HCT116 (cell line): ENCODE data around the gene ZBTB7C. TPM values are rescaled to one million over a fixed set of nuclear protein-coding genes. Genes with fewer than 3 reads are reported as not detected.

Experiments used
- ATAC-seq: fragments of 200-7000 bp; cut with Tn5 transposase; 2 replicates; pipeline ENCODE4 v1.9.1; 2020; ENCODE audit warnings: mild to moderate bottlenecking, moderate library complexity
- BruUV-seq: library from RNA; stranded (reverse); fragments of 400-500 nt; replicated peaks from 2 replicates; lab custom pipeline; 2021; lab: Mats Ljungman, UMichigan
- CTCF ChIA-PET: fragments of 300-600 bp; sonication (Branson Sonifier 250); formaldehyde crosslinking; loops from one replicate; lab custom pipeline; 2021; ENCODE audit warnings: antibody characterized with exemption; lab: Charles Lee
- POLR2A ChIA-PET: fragments of 300-600, 350-600 bp; sonication (Branson Sonifier 250); formaldehyde crosslinking; loops from one replicate; lab custom pipeline; 2021; ENCODE audit warnings: antibody characterized with exemption; lab: Charles Lee
- RAD21 ChIA-PET, 2 experiments: fragments of 300-600 bp; sonication (Branson Sonifier 250); formaldehyde crosslinking; loops; one replicate each; lab custom pipeline; 2023; ENCODE audit warnings: low total read pairs in 2 of 2; ENCODE audit not compliant: uncharacterized antibody in 2 of 2, unreplicated experiment in 2 of 2, low non-redundant PET in 1 of 2; lab: Charles Lee
- DNase-seq: peaks from one replicate; pipeline ENCODE4 v3.0.0-alpha.2; 2010; ENCODE audit warnings: low read depth, low spot score
- H2AFZ ChIP-seq: fragments of 200-600 bp; shearing (Covaris generic), sonication (generic); 2 replicates; pipeline ENCODE4 v1.6.1; 2017; ENCODE audit warnings: low read depth, mixed run types, mixed read lengths, antibody characterized with exemption, low read length; ENCODE audit not compliant: poor library complexity, severe bottlenecking
- H3K27ac ChIP-seq: 2 replicates; pipeline ENCODE4 v1.5.1; 2012; ENCODE audit warnings: low read depth, low read length
- H3K27me3 ChIP-seq: fragments of 200-600 bp; sonication (generic); 2 replicates; pipeline ENCODE4 v1.6.1; 2016; ENCODE audit warnings: mixed run types, low read length, mixed read lengths; ENCODE audit not compliant: insufficient read depth
- H3K36me3 ChIP-seq, 2 experiments: fragments of 200-500 bp in 1 of 2; fragments of 200-600 bp in 1 of 2; sonication (Bioruptor generic) in 1 of 2; sonication (generic) in 1 of 2; 2 replicates each; pipeline versions ENCODE4 v1.5.1 to v1.6.1; 2014 to 2016; ENCODE audit warnings: low read length in 2 of 2, inconsistent platforms in 1 of 2, mixed read lengths in 1 of 2, mixed run types in 1 of 2; ENCODE audit not compliant: insufficient read depth in 2 of 2, control insufficient read depth in 1 of 2
- H3K4me1 ChIP-seq, 2 experiments: fragments of 200-600 bp in 1 of 2; sonication (generic) in 1 of 2; 2 replicates each; pipeline versions ENCODE4 v1.5.1 to v1.6.1; 2012 to 2017; ENCODE audit warnings: low read length in 2 of 2, inconsistent platforms in 1 of 2, mild to moderate bottlenecking in 1 of 2, mixed read lengths in 1 of 2, mixed run types in 1 of 2, moderate library complexity in 1 of 2; ENCODE audit not compliant: insufficient read depth in 2 of 2, control insufficient read depth in 1 of 2
- H3K4me2 ChIP-seq: fragments of 200-600 bp; sonication (generic); 2 replicates; pipeline ENCODE4 v1.6.1; 2017; ENCODE audit warnings: mixed run types, low read length, mixed read lengths
- H3K4me3 ChIP-seq, 2 experiments: fragments of 200-600 bp in 1 of 2; sonication (generic) in 1 of 2; replicated peaks in 1 of 2; 2 replicates each; pipeline ENCODE4 v1.5.1; 2011 to 2016; ENCODE audit warnings: low read length in 2 of 2, control low read depth in 1 of 2, low read depth in 1 of 2, mild to moderate bottlenecking in 1 of 2, mixed read lengths in 1 of 2, mixed run types in 1 of 2
- H3K79me2 ChIP-seq: fragments of 200-600 bp; sonication (generic); 2 replicates; pipeline ENCODE4 v1.6.1; 2017; ENCODE audit warnings: mild to moderate bottlenecking, mixed run types, low read length, moderate library complexity, mixed read lengths; ENCODE audit not compliant: insufficient read depth
- H3K9ac ChIP-seq: fragments of 200-600 bp; sonication (generic); 2 replicates; pipeline ENCODE4 v1.6.1; 2016; ENCODE audit warnings: low read length, mixed read lengths
- H3K9me2 ChIP-seq: fragments of 200-600 bp; sonication (generic), shearing (Covaris generic); 2 replicates; pipeline ENCODE4 v1.6.1; 2017; ENCODE audit warnings: mixed run types, mild to moderate bottlenecking, moderate library complexity; ENCODE audit not compliant: insufficient read depth
- H3K9me3 ChIP-seq, 2 experiments: fragments of 200-500 bp in 1 of 2; fragments of 200-600 bp in 1 of 2; sonication (Bioruptor generic) in 1 of 2; sonication (generic) in 1 of 2; 2 replicates each; pipeline ENCODE4 v1.6.1; 2014 to 2017; ENCODE audit warnings: low read length in 2 of 2, mixed read lengths in 2 of 2, inconsistent platforms in 1 of 2, low read depth in 1 of 2, mild to moderate bottlenecking in 1 of 2, mixed run types in 1 of 2, moderate library complexity in 1 of 2; ENCODE audit not compliant: control insufficient read depth in 1 of 2, insufficient read depth in 1 of 2
- H4K20me1 ChIP-seq: fragments of 200-600 bp; sonication (generic), shearing (Covaris generic); 2 replicates; pipeline ENCODE4 v1.6.1; 2017; ENCODE audit warnings: mixed run types, mild to moderate bottlenecking, moderate library complexity; ENCODE audit not compliant: insufficient read depth
- CBX3 ChIP-seq: IDR thresholded peaks from 2 replicates; pipeline ENCODE4 v1.6.1; 2012; ENCODE audit warnings: low read depth
- CEBPB ChIP-seq: IDR thresholded peaks from 2 replicates; pipeline ENCODE4 v1.6.1; 2012; ENCODE audit warnings: low read depth
- EGR1 ChIP-seq: IDR thresholded peaks from 2 replicates; pipeline ENCODE4 v1.6.1; 2012; ENCODE audit warnings: low read depth
- ELF1 ChIP-seq: IDR thresholded peaks from 2 replicates; pipeline ENCODE4 v1.6.1; 2012; ENCODE audit warnings: low read depth, borderline replicate concordance
- EZH2 ChIP-seq: fragments of 200-600 bp; sonication (generic); IDR thresholded peaks from 2 replicates; pipeline ENCODE4 v1.6.1; 2017; ENCODE audit warnings: antibody characterized with exemption, mixed run types
- EZH2phosphoT487 ChIP-seq: fragments of 200-600 bp; IDR thresholded peaks from 2 replicates; pipeline ENCODE4 v1.6.1; 2018; ENCODE audit warnings: antibody characterized with exemption, borderline replicate concordance
- FOSL1 ChIP-seq: IDR thresholded peaks from 2 replicates; pipeline ENCODE4 v1.6.1; 2012; ENCODE audit warnings: low read depth
- JUND ChIP-seq: IDR thresholded peaks from 2 replicates; pipeline ENCODE4 v1.6.1; 2012
- RAD21 ChIP-seq: IDR thresholded peaks from 2 replicates; pipeline ENCODE4 v1.6.1; 2012; ENCODE audit warnings: low read depth, mild to moderate bottlenecking
- SIN3A ChIP-seq: IDR thresholded peaks from 2 replicates; pipeline ENCODE4 v1.6.1; 2012; ENCODE audit warnings: low read depth
- SP1 ChIP-seq: IDR thresholded peaks from 2 replicates; pipeline ENCODE4 v1.6.1; 2012; ENCODE audit warnings: low read depth
- TCF7L2 ChIP-seq: IDR thresholded peaks from 2 replicates; pipeline ENCODE4 v1.7.0; 2011; ENCODE audit warnings: borderline replicate concordance, inconsistent platforms; ENCODE audit not compliant: insufficient read depth, insufficient read length; ENCODE audit errors: extremely low read depth
- ZFX ChIP-seq: fragments of 450-650 bp; IDR thresholded peaks from 2 replicates; pipeline ENCODE4 v1.6.1; 2017
- ZNF274 ChIP-seq: fragments of 200-500 bp; sonication (Bioruptor generic); IDR thresholded peaks from 2 replicates; pipeline ENCODE4 v1.6.1; 2014; ENCODE audit warnings: mild to moderate bottlenecking, low read depth, low read length, inconsistent platforms
- intact Hi-C: fragments of 100-400 bp; cut with micrococcal nuclease; formaldehyde crosslinking; loops from 2 replicates; pipeline ENCODE4 v1.10.0; 2022
- total RNA-seq: library from RNA; stranded (reverse); gene quantifications from one replicate; pipeline ENCODE4 v1.2.1, GENCODE V29; 2021; ENCODE audit not compliant: unreplicated experiment
- TF ChIP-seq, protein P1 (sequence below): IDR thresholded peaks from 2 replicates; pipeline ENCODE4 v1.6.1; 2012; ENCODE audit warnings: low read depth
- TF ChIP-seq, protein P2 (sequence below), 3 experiments: fragments of 200-600 bp in 1 of 3; sonication (generic) in 1 of 3; IDR thresholded peaks in 2 of 3; conservative IDR thresholded peaks in 1 of 3; 2 replicates each; pipeline ENCODE4 v1.5.1; 2012 to 2017; ENCODE audit warnings: low read depth in 2 of 3, low read length in 2 of 3, antibody characterized with exemption in 1 of 3, borderline replicate concordance in 1 of 3, control low read depth in 1 of 3, mild to moderate bottlenecking in 1 of 3, mixed read lengths in 1 of 3, mixed run types in 1 of 3, moderate library complexity in 1 of 3; ENCODE audit not compliant: insufficient read depth in 1 of 3

ZBTB7C gene
- total RNA-seq, 1 experiment from 2014 or later: 0.37 TPM

DNA sequence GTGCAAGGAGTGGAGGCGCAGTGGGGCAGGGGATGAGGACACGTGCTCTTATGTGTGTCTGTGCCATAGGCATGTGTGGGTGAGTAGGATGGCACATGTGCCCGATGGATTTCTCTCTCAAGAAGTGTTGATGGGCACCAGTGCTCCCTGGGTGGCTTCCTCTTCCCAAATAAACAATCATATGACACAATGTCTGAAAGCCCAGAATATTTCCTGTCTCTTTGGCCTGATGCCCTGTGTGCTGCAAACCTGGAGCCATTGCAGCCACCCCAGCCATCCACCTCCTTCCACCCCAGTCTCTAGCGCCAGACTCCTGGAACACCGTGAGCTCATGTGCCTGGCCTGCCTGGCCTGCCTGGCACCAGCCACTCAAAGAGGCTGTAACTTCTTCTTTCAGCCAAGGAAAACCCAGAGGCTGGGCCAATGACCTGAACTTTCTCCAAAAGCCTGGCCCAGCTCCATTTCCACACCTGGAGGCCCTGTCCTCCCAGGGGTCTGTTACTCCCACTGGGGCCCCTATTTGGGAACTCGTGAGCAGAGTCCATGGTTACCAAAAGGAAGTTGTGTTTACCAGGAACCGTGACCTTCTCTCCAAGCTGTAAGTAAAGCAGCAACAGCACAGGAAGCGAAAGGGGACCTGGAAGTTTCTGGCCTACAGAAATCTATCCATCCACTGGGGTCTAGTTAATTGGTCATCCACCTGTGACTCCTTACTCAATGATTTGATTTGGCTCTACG, 9.5 kb upstream of the ZBTB7C start:
- no peak overlapping the region for H3K4me2 ChIP-seq
- H3K4me1 ChIP-seq: peaks cover 0 to 9% of the 10 kb centered on the region in 2 experiments; a peak in 2 of 4 replicates
- H3K27ac ChIP-seq: no peak overlapping the region
- H2AFZ ChIP-seq: no peak overlapping the region
- POLR2A ChIA-PET: no interaction called here
- no peaks in the 10 kb centered on the region for H3K27me3 ChIP-seq
- no TSS peak for BruUV-seq
- CTCF ChIA-PET: no interaction called here
- no peaks in the 10 kb centered on the region for H4K20me1 ChIP-seq
- H3K36me3 ChIP-seq: no peaks in the 10 kb centered on the region
- ATAC-seq (no peak), DNase-seq (no peak)
- TF ChIP-seq RAD21 (no peak), EZH2phosphoT487 (no peak), SIN3A (no peak), ZFX (no peak), CBX3 (no peak), EZH2 (no peak), ZNF274 (no peak), JUND (no peak), TCF7L2 (no peak), EGR1 (no peak), FOSL1 (no peak), SP1 (no peak), CEBPB (no peak), ELF1 (no peak)
- TF ChIP-seq, protein P1, sequence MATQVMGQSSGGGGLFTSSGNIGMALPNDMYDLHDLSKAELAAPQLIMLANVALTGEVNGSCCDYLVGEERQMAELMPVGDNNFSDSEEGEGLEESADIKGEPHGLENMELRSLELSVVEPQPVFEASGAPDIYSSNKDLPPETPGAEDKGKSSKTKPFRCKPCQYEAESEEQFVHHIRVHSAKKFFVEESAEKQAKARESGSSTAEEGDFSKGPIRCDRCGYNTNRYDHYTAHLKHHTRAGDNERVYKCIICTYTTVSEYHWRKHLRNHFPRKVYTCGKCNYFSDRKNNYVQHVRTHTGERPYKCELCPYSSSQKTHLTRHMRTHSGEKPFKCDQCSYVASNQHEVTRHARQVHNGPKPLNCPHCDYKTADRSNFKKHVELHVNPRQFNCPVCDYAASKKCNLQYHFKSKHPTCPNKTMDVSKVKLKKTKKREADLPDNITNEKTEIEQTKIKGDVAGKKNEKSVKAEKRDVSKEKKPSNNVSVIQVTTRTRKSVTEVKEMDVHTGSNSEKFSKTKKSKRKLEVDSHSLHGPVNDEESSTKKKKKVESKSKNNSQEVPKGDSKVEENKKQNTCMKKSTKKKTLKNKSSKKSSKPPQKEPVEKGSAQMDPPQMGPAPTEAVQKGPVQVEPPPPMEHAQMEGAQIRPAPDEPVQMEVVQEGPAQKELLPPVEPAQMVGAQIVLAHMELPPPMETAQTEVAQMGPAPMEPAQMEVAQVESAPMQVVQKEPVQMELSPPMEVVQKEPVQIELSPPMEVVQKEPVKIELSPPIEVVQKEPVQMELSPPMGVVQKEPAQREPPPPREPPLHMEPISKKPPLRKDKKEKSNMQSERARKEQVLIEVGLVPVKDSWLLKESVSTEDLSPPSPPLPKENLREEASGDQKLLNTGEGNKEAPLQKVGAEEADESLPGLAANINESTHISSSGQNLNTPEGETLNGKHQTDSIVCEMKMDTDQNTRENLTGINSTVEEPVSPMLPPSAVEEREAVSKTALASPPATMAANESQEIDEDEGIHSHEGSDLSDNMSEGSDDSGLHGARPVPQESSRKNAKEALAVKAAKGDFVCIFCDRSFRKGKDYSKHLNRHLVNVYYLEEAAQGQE: no peak
- TF ChIP-seq, protein P2, sequence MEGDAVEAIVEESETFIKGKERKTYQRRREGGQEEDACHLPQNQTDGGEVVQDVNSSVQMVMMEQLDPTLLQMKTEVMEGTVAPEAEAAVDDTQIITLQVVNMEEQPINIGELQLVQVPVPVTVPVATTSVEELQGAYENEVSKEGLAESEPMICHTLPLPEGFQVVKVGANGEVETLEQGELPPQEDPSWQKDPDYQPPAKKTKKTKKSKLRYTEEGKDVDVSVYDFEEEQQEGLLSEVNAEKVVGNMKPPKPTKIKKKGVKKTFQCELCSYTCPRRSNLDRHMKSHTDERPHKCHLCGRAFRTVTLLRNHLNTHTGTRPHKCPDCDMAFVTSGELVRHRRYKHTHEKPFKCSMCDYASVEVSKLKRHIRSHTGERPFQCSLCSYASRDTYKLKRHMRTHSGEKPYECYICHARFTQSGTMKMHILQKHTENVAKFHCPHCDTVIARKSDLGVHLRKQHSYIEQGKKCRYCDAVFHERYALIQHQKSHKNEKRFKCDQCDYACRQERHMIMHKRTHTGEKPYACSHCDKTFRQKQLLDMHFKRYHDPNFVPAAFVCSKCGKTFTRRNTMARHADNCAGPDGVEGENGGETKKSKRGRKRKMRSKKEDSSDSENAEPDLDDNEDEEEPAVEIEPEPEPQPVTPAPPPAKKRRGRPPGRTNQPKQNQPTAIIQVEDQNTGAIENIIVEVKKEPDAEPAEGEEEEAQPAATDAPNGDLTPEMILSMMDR (IDR thresholded peaks at IDR 0.05 in 2 of 3, conservative IDR thresholded peaks at IDR 0.05 in 1 of 3; ENCODE audit: borderline replicate concordance in 1 of 3, insufficient read depth in 1 of 3, low read depth in 2 of 3, low read length in 2 of 3): no peak
- RAD21 ChIA-PET: no interaction called here
- H3K9ac ChIP-seq: no peak overlapping the region
- no peak overlapping the region for H3K4me3 ChIP-seq
- intact Hi-C loops: loop anchor here (10.0 kb wide), 1 partner anchor 184 kb away; no protein-coding TSS in a partner anchor
- H3K9me2 ChIP-seq: no peaks in the 10 kb centered on the region
- no peaks in the 10 kb centered on the region for H3K79me2 ChIP-seq
- no peaks in the 10 kb centered on the region for H3K9me3 ChIP-seq
